ENCODE data around the gene NUDT3.
"Not testable (repeated sequence)": the region's sequence is repeated elsewhere in the genome, so short reads cannot be mapped to it uniquely, and the experiment has no call there.

NUDT3 gene

DNA sequence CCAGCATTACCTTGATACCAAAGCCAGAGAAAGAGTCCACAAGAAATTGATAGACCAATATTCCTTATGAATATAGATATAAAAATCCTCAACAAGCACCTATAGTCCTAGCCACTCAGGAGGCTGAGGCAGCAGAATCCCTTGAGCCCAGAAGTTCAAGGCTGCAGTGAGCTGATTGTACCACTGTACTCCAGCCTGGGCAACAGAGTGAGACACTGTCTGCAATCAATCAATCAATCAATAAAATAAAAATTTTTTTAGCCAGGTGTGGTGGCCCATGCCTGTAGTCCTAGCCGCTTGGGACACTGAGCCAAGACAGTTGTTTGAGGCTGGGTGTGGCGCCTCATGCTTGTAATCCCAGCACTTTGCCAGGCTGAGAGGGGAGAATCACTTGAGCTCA, 124.7 kb downstream of the NUDT3 start:
- Histone ChIP-seq H3K27ac (no peak overlapping the region), H3K36me3 (ENCODE audit: insufficient read depth) (no peaks in the 10 kb centered on the region)
- TF ChIP-seq, protein P1, sequence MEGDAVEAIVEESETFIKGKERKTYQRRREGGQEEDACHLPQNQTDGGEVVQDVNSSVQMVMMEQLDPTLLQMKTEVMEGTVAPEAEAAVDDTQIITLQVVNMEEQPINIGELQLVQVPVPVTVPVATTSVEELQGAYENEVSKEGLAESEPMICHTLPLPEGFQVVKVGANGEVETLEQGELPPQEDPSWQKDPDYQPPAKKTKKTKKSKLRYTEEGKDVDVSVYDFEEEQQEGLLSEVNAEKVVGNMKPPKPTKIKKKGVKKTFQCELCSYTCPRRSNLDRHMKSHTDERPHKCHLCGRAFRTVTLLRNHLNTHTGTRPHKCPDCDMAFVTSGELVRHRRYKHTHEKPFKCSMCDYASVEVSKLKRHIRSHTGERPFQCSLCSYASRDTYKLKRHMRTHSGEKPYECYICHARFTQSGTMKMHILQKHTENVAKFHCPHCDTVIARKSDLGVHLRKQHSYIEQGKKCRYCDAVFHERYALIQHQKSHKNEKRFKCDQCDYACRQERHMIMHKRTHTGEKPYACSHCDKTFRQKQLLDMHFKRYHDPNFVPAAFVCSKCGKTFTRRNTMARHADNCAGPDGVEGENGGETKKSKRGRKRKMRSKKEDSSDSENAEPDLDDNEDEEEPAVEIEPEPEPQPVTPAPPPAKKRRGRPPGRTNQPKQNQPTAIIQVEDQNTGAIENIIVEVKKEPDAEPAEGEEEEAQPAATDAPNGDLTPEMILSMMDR (conservative IDR thresholded peaks at IDR 0.05; ENCODE audit: low read depth, low read length) = no peak

DNA sequence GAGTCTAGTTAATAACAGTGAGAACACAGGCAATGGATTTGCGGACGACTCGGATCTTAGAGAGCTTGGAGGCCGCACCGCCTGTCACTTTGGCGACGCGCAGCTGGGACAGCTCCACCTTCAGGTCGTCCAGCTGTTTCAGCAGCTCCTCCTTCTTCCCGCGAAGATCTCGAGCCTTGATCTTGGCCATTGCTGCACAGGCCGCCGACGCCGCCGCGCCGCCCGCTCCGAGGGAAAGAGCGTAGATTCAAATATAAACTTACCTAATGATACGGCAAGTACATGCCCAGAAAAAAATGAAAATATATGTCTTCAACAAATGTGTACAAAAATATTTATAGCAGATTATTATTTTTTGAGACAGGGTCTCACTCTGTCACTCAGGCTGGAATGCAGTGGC, 129.0 kb downstream of the NUDT3 start:
- H2AFZ ChIP-seq (ENCODE audit: low read depth); H3K4me2 ChIP-seq; H3K4me1 ChIP-seq (ENCODE audit: low read depth, poor library complexity, severe bottlenecking); H3K4me3 ChIP-seq (IDR thresholded peaks at IDR 0.05; ENCODE audit: insufficient read depth, low read depth, low read length); H4K20me1 ChIP-seq (ENCODE audit: insufficient read depth); H3K36me3 ChIP-seq (ENCODE audit: insufficient read depth); H3K27me3 ChIP-seq (ENCODE audit: insufficient read depth, low read depth); H3K9ac ChIP-seq; H3K79me2 ChIP-seq (ENCODE audit: insufficient read depth, low read depth); H3K27ac ChIP-seq: not testable (repeated sequence)

More for the DNA sequence above, 124.7 kb downstream of the NUDT3 start:
- H3K4me3 ChIP-seq (IDR thresholded peaks at IDR 0.05; ENCODE audit: insufficient read depth, low read depth, low read length) = no peak overlapping the region
- H3K4me1 ChIP-seq (ENCODE audit: low read depth, poor library complexity, severe bottlenecking) = no peaks in the 10 kb centered on the region
- H3K27me3 ChIP-seq (ENCODE audit: insufficient read depth, low read depth) = no peaks in the 10 kb centered on the region
- no peak overlapping the region for H2AFZ ChIP-seq (ENCODE audit: low read depth)
- H3K9ac ChIP-seq = no peak overlapping the region
- H4K20me1 ChIP-seq (ENCODE audit: insufficient read depth) = no peaks in the 10 kb centered on the region
- H3K4me2 ChIP-seq = no peak overlapping the region
- H3K79me2 ChIP-seq (ENCODE audit: insufficient read depth, low read depth) = no peaks in the 10 kb centered on the region

- Histone ChIP-seq H3K4me2 (no peak overlapping the region), H4K20me1 (ENCODE audit: insufficient read depth) (no peaks in the 10 kb centered on the region), H3K9ac (no peak overlapping the region), H3K36me3 (ENCODE audit: insufficient read depth) (no peaks in the 10 kb centered on the region), H3K4me1 (ENCODE audit: low read depth, poor library complexity, severe bottlenecking) (no peaks in the 10 kb centered on the region), H3K27me3 (ENCODE audit: insufficient read depth, low read depth) (no peaks in the 10 kb centered on the region), H3K27ac (no peak overlapping the region), H3K79me2 (ENCODE audit: insufficient read depth, low read depth) (no peaks in the 10 kb centered on the region), H3K4me3 (IDR thresholded peaks at IDR 0.05; ENCODE audit: insufficient read depth, low read depth, low read length) (no peak overlapping the region), H2AFZ (ENCODE audit: low read depth) (no peak overlapping the region)
- TF ChIP-seq, protein P1 (conservative IDR thresholded peaks at IDR 0.05; ENCODE audit: low read depth, low read length) = no peak
These were observed 131.7 kb downstream of the NUDT3 start for GRCh38 chr6:34260576-34261267.

GRCh38 chr6:34259529-34260069, 132.9 kb downstream of the NUDT3 start:
- H3K36me3 ChIP-seq (ENCODE audit: insufficient read depth) = no peaks in the 10 kb centered on the region
- H3K79me2 ChIP-seq (ENCODE audit: insufficient read depth, low read depth) = no peaks in the 10 kb centered on the region
- no peak overlapping the region for H2AFZ ChIP-seq (ENCODE audit: low read depth)
- H4K20me1 ChIP-seq (ENCODE audit: insufficient read depth) = no peaks in the 10 kb centered on the region
- H3K9ac ChIP-seq = no peak overlapping the region
- no peak overlapping the region for H3K4me2 ChIP-seq
- no peak overlapping the region for H3K4me3 ChIP-seq (IDR thresholded peaks at IDR 0.05; ENCODE audit: insufficient read depth, low read depth, low read length)
- TF ChIP-seq, protein P1 (conservative IDR thresholded peaks at IDR 0.05; ENCODE audit: low read depth, low read length) = no peak
- H3K27ac ChIP-seq = no peak overlapping the region
- H3K27me3 ChIP-seq (ENCODE audit: insufficient read depth, low read depth) = no peaks in the 10 kb centered on the region
- no peaks in the 10 kb centered on the region for H3K4me1 ChIP-seq (ENCODE audit: low read depth, poor library complexity, severe bottlenecking)

DNA sequence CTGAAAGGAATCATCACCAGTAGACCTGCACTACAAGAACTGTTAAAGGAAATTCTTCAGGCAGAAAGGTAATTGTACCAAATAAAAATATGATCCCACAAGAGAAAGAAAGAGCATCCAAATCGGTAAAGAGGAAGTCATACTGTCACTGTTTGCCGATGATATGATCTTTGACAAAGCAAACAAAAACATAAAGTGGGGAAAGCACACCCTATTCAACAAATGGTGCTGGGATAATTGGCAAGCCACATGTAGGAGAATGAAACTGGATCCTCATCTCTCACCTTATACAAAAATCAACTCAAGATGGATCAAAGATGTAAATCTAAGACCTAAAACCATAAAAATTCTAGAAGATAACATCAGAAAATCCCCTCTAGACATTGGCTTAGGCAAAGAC, 140.1 kb downstream of the NUDT3 start:
- H3K9ac ChIP-seq; H2AFZ ChIP-seq (ENCODE audit: low read depth); H3K79me2 ChIP-seq (ENCODE audit: insufficient read depth, low read depth); H3K27ac ChIP-seq; H4K20me1 ChIP-seq (ENCODE audit: insufficient read depth); H3K4me2 ChIP-seq; H3K27me3 ChIP-seq (ENCODE audit: insufficient read depth, low read depth); H3K36me3 ChIP-seq (ENCODE audit: insufficient read depth); H3K4me3 ChIP-seq (IDR thresholded peaks at IDR 0.05; ENCODE audit: insufficient read depth, low read depth, low read length): not testable (repeated sequence)
- peaks cover 15% of the 10 kb centered on the region for H3K4me1 ChIP-seq (ENCODE audit: low read depth, poor library complexity, severe bottlenecking)
